K562 (cell line): ENCODE results near the gene ZFP36. TPM values are rescaled to one million over a fixed set of nuclear protein-coding genes. Genes with fewer than 3 reads are reported as not detected.

Experiments
- ATAC-seq: fragments of 200-7000 bp; cut with Tn5 transposase; 3 replicates; pipeline ENCODE4 v1.9.1; 2020; ENCODE audit warnings: moderate library complexity
- BruUV-seq: library from RNA; stranded (reverse); fragments of 400-500 nt; replicated peaks from 2 replicates; lab custom pipeline; 2021; lab: Mats Ljungman, UMichigan
- CTCF ChIA-PET: fragments of 300-600 bp; formaldehyde crosslinking; extraction: SDS; loops from one replicate; lab custom pipeline; 2021; ENCODE audit warnings: low intra/inter-chr PET ratio; lab: Yijun Ruan, JAX
- POLR2A ChIA-PET: fragments of 300-600, 350-650 bp; sonication (Branson Sonifier 250); formaldehyde crosslinking; extraction: SDS; loops from one replicate; lab custom pipeline; 2021; ENCODE audit warnings: antibody characterized with exemption, inconsistent platforms; lab: Yijun Ruan, JAX
- DNase-seq, 4 experiments: peaks; one replicate each; pipeline versions ENCODE4 v3.0.0 to v3.0.0-alpha.2; 2011 to 2018; ENCODE audit warnings: low spot score in 3 of 4, mixed read lengths in 3 of 4; ENCODE audit errors: extremely low read depth in 1 of 4
- FAIRE-seq: peaks from 2 replicates; lab custom pipeline; 2011; peaks lifted over from hg19 to GRCh38; lab: Jason Lieb, UNC
- H2AFZ ChIP-seq: 2 replicates; pipeline ENCODE4 v1.6.0; 2011; ENCODE audit warnings: low read depth, low read length, control low read depth, inconsistent platforms
- H3K27ac ChIP-seq: fragments of 200-600 bp; 3 replicates; pipeline ENCODE4 v1.8.0; 2011; ENCODE audit warnings: low read depth, mild to moderate bottlenecking, control low read depth, inconsistent platforms, low read length, moderate library complexity, mixed read lengths; ENCODE audit errors: extremely low read depth
- H3K27me3 ChIP-seq, 2 experiments: fragments of 300-600 bp in 1 of 2; 2 replicates in 1 of 2; 3 replicates in 1 of 2; pipeline versions ENCODE4 v1.6.0 to v1.8.0; 2011; ENCODE audit warnings: inconsistent platforms in 2 of 2, low read length in 2 of 2, mild to moderate bottlenecking in 1 of 2, mixed read lengths in 1 of 2, moderate library complexity in 1 of 2; ENCODE audit not compliant: control insufficient read depth in 2 of 2, insufficient read depth in 2 of 2
- H3K36me3 ChIP-seq: fragments of 300-600 bp; 3 replicates; pipeline ENCODE4 v1.8.0; 2011; ENCODE audit warnings: mild to moderate bottlenecking, low read length, inconsistent platforms; ENCODE audit not compliant: control insufficient read depth, insufficient read depth
- H3K4me1 ChIP-seq, 2 experiments: fragments of 200-600 bp in 1 of 2; replicated peaks in 1 of 2; 2 replicates in 1 of 2; 3 replicates in 1 of 2; pipeline versions ENCODE4 v1.5.1 to v1.8.0; 2011; ENCODE audit warnings: inconsistent platforms in 2 of 2, low read length in 2 of 2, mild to moderate bottlenecking in 1 of 2, mixed read lengths in 1 of 2, moderate library complexity in 1 of 2; ENCODE audit not compliant: control insufficient read depth in 2 of 2, insufficient read depth in 2 of 2
- H3K4me2 ChIP-seq: 2 replicates; pipeline ENCODE4 v1.6.1; 2011; ENCODE audit warnings: low read length, control low read depth, inconsistent platforms, mixed read lengths; ENCODE audit not compliant: insufficient read depth
- H3K4me3 ChIP-seq: fragments of 200-600 bp; sonication (generic), shearing (Covaris generic); 2 replicates; pipeline ENCODE4 v1.5.1; 2016; ENCODE audit warnings: control low read depth, inconsistent platforms
- H3K79me2 ChIP-seq: fragments of 200-600 bp; 3 replicates; pipeline ENCODE4 v1.8.0; 2011; ENCODE audit warnings: low read length, inconsistent platforms; ENCODE audit not compliant: control insufficient read depth, insufficient read depth
- H3K9ac ChIP-seq, 2 experiments: 2 replicates each; pipeline versions ENCODE4 v1.6.0 to v1.6.1; 2011; ENCODE audit warnings: low read depth in 2 of 2, low read length in 2 of 2, control low read depth in 1 of 2, inconsistent platforms in 1 of 2, mild to moderate bottlenecking in 1 of 2, mixed read lengths in 1 of 2; ENCODE audit not compliant: insufficient read depth in 1 of 2
- H3K9me1 ChIP-seq: one replicate; pipeline ENCODE4 v1.6.0; 2011; ENCODE audit warnings: inconsistent platforms, mild to moderate bottlenecking, low read length, moderate library complexity; ENCODE audit not compliant: control insufficient read depth, insufficient read depth
- H3K9me3 ChIP-seq: replicated peaks from 2 replicates; pipeline ENCODE4 v1.5.1; 2011; ENCODE audit warnings: low read depth, low read length, inconsistent platforms; ENCODE audit not compliant: control insufficient read depth, insufficient read depth
- H4K20me1 ChIP-seq: replicated peaks from 2 replicates; pipeline ENCODE4 v1.6.1; 2011; ENCODE audit warnings: low read length, inconsistent platforms, mixed read lengths; ENCODE audit not compliant: control insufficient read depth, insufficient read depth
- CREB1 ChIP-seq, 2 experiments: sonication (generic) in 1 of 2; formaldehyde crosslinking in 1 of 2; IDR thresholded peaks; 2 replicates each; pipeline versions ENCODE4 v1.6.1 to v1.8.0; 2012 to 2022; ENCODE audit warnings: inconsistent platforms in 1 of 2, mild to moderate bottlenecking in 1 of 2, missing genetic modification reagents in 1 of 2, moderate library complexity in 1 of 2
- EGR1 ChIP-seq: fragments of 450-650 bp; conservative IDR thresholded peaks from 2 replicates; pipeline ENCODE4 v1.6.1; 2017; ENCODE audit warnings: mild to moderate bottlenecking
- ETV5 ChIP-seq: sonication (generic); formaldehyde crosslinking; IDR thresholded peaks from 2 replicates; pipeline ENCODE4 v1.4.0; 2020; ENCODE audit warnings: low read depth, mild to moderate bottlenecking, missing genetic modification reagents
- HMGN3 ChIP-seq: IDR thresholded peaks from 2 replicates; pipeline ENCODE4 v1.6.1; 2011; ENCODE audit warnings: borderline replicate concordance, low read depth, mild to moderate bottlenecking, mixed read lengths, low read length; ENCODE audit not compliant: insufficient read length; ENCODE audit errors: extremely low read depth
- HNRNPUL1 ChIP-seq: fragments of 200-400 bp; formaldehyde crosslinking; IDR thresholded peaks from 2 replicates; pipeline ENCODE4 v1.6.1; 2017; ENCODE audit warnings: low read length
- KLF10 ChIP-seq: fragments of 250-450 bp; sonication (Bioruptor Pico); IDR thresholded peaks from 2 replicates; pipeline ENCODE4 v1.6.1; 2021; ENCODE audit warnings: matching md5 sums
- LEF1 ChIP-seq: fragments of 450-650 bp; IDR thresholded peaks from 2 replicates; pipeline ENCODE4 v1.6.1; 2016; ENCODE audit warnings: mild to moderate bottlenecking
- MAZ ChIP-seq, 2 experiments: fragments of 450-650 bp in 1 of 2; sonication (generic) in 1 of 2; formaldehyde crosslinking; IDR thresholded peaks in 1 of 2; conservative IDR thresholded peaks in 1 of 2; 2 replicates each; pipeline versions ENCODE4 v1.4.0 to v1.5.0; 2020; ENCODE audit warnings: mild to moderate bottlenecking in 1 of 2, missing genetic modification reagents in 1 of 2
- PML ChIP-seq: IDR thresholded peaks from 2 replicates; pipeline ENCODE4 v1.6.1; 2012; ENCODE audit warnings: low read length, inconsistent platforms
- RBFOX2 ChIP-seq: fragments of 200-400 bp; formaldehyde crosslinking; IDR thresholded peaks from 2 replicates; pipeline ENCODE4 v1.6.1; 2017; ENCODE audit warnings: low read depth, mild to moderate bottlenecking, low read length, moderate library complexity
- SAFB ChIP-seq: fragments of 200-400 bp; formaldehyde crosslinking; IDR thresholded peaks from 2 replicates; pipeline ENCODE4 v1.6.1; 2017; ENCODE audit warnings: low read depth, low read length, borderline replicate concordance
- SIN3A ChIP-seq, 2 experiments: fragments of 150-350 bp in 1 of 2; IDR thresholded peaks; 2 replicates each; pipeline ENCODE4 v1.6.1; 2011 to 2016; ENCODE audit warnings: borderline replicate concordance in 2 of 2, low read depth in 2 of 2, low read length in 2 of 2, mild to moderate bottlenecking in 2 of 2, moderate library complexity in 2 of 2; ENCODE audit not compliant: control insufficient read depth in 1 of 2
- TAF9B ChIP-seq: fragments of 450-650 bp; IDR thresholded peaks from 2 replicates; pipeline ENCODE4 v1.6.1; 2018; ENCODE audit warnings: mild to moderate bottlenecking; ENCODE audit not compliant: partially characterized antibody
- ZSCAN32 ChIP-seq: fragments of 450-650 bp; formaldehyde crosslinking; IDR thresholded peaks from 2 replicates; pipeline ENCODE4 v1.4.0; 2020; ENCODE audit warnings: mild to moderate bottlenecking, moderate library complexity
- WGBS: fragments of 100-300 bp; shearing (Covaris generic); methylation state at CpG from one replicate; pipeline ENCODE4 v1.1.6; 2016; ENCODE audit warnings: low coverage, mixed read lengths; ENCODE audit not compliant: insufficient coverage; ENCODE audit errors: missing lambda C conversion rate; 5-methylcytosine and 5-hydroxymethylcytosine counted together
- in situ Hi-C: fragments of 300-500 bp; cut with MboI; formaldehyde crosslinking; loops from 4 replicates; pipeline ENCODE4 v1.15.0; 2018; ENCODE audit warnings: inconsistent platforms, mixed read lengths
- intact Hi-C: fragments of 100-400 bp; cut with micrococcal nuclease; formaldehyde crosslinking; loops from 2 replicates; pipeline ENCODE4 v1.14.2; 2022
- polyA plus RNA-seq, 8 experiments: library from polyadenylated mRNA; depleted of rRNA in 4 of 8; stranded (reverse) in 5 of 8; unstranded in 3 of 8; fragments of >200 nt; fragmentation: Nextera tagmentation in 2 of 8; fragmentation: Illumina TruSeq in 1 of 8; extraction: Ambion mirVana in 2 of 8; extraction: Trizol in 1 of 8; gene quantifications; 2 replicates each; pipeline versions ENCODE4 v1.2.1 to v1.2.3, GENCODE V29; 2011 to 2014; ENCODE audit warnings: inconsistent platforms in 1 of 8, missing spikeins in 1 of 8
- total RNA-seq, 7 experiments: library from RNA; depleted of rRNA in 6 of 7; stranded (reverse); fragments of >200 nt in 6 of 7; fragmentation: Illumina TruSeq in 2 of 7; extraction: Trizol in 2 of 7; gene quantifications; 2 replicates each; pipeline versions ENCODE4 v1.2.1 to v1.2.3, GENCODE V29; 2011 to 2021; ENCODE audit warnings: low replicate concordance in 1 of 7
- TF ChIP-seq, protein P1 (sequence below), 3 experiments: fragments of 200-800 bp in 1 of 3; fragments of 250-450 bp in 1 of 3; fragments of 450-650 bp in 1 of 3; sonication (Bioruptor Pico) in 1 of 3; sonication (Bioruptor generic) in 1 of 3; formaldehyde crosslinking in 1 of 3; IDR thresholded peaks; 2 replicates each; pipeline versions ENCODE4 v1.6.1 to v1.8.0; 2016 to 2022; ENCODE audit warnings: mild to moderate bottlenecking in 2 of 3, missing genetic modification characterization in 2 of 3, missing compliant biosample characterization in 1 of 3, moderate library complexity in 1 of 3

ZFP36 gene
- total and polyA plus RNA-seq, 9 of the 15 experiments (the other 6 are each of a cell fraction or from before 2014, with no cell fraction given): 1.0 to 20.1 (median 3.5) TPM

DNA sequence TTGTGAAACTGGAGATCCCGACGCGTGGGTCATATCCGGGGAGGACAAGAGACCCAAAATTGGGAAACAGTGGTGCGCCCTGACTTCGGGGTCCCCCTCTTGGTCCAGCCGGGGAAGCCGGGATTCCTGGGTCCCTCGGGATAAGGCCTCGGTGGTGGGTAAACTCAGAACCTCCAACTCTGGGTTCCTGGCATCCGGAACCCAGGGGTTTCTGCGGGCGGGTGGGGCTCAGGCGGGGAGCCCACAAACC, 688 bp downstream of the ZFP36 start (continued):
- TF ChIP-seq, protein P1, sequence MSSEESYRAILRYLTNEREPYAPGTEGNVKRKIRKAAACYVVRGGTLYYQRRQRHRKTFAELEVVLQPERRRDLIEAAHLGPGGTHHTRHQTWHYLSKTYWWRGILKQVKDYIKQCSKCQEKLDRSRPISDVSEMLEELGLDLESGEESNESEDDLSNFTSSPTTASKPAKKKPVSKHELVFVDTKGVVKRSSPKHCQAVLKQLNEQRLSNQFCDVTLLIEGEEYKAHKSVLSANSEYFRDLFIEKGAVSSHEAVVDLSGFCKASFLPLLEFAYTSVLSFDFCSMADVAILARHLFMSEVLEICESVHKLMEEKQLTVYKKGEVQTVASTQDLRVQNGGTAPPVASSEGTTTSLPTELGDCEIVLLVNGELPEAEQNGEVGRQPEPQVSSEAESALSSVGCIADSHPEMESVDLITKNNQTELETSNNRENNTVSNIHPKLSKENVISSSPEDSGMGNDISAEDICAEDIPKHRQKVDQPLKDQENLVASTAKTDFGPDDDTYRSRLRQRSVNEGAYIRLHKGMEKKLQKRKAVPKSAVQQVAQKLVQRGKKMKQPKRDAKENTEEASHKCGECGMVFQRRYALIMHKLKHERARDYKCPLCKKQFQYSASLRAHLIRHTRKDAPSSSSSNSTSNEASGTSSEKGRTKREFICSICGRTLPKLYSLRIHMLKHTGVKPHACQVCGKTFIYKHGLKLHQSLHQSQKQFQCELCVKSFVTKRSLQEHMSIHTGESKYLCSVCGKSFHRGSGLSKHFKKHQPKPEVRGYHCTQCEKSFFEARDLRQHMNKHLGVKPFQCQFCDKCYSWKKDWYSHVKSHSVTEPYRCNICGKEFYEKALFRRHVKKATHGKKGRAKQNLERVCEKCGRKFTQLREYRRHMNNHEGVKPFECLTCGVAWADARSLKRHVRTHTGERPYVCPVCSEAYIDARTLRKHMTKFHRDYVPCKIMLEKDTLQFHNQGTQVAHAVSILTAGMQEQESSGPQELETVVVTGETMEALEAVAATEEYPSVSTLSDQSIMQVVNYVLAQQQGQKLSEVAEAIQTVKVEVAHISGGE (CRISPR knock-in tag; IDR thresholded peaks at IDR 0.05): peak in 1 of 3 experiments; percentile 16; a peak in 1 of 6 replicates
- TF ChIP-seq ETV5 (0 out of 2 replicates have a peak, but pooled peaks have one; percentile 11), KLF10 (CRISPR knock-in tag) (no peak), TAF9B (no peak)

DNA sequence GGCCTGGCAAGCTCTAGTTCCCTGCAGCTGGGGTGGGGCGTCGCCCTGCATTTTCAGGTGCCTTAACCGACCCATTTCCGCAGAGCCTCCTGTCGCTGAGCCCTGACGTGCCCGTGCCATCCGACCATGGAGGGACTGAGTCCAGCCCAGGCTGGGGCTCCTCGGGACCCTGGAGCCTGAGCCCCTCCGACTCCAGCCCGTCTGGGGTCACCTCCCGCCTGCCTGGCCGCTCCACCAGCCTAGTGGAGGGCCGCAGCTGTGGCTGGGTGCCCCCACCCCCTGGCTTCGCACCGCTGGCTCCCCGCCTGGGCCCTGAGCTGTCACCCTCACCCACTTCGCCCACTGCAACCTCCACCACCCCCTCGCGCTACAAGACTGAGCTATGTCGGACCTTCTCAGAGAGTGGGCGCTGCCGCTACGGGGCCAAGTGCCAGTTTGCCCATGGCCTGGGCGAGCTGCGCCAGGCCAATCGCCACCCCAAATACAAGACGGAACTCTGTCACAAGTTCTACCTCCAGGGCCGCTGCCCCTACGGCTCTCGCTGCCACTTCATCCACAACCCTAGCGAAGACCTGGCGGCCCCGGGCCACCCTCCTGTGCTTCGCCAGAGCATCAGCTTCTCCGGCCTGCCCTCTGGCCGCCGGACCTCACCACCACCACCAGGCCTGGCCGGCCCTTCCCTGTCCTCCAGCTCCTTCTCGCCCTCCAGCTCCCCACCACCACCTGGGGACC, 1.2 kb downstream of the ZFP36 start:
- ChIA-PET CTCF (interaction anchor here (0.8 kb wide), 1 partner anchor 10 kb away, joined by 3 read pairs; no protein-coding TSS in a partner anchor), POLR2A (interaction anchor here (0.7 to 4.0 kb wide), 9 partner anchors 10 to 216 kb away, joined by 3 to 18 read pairs (median 6); partner anchors contain the start of genes MED29, PAF1, RPS16 and SAMD4B)
- Histone ChIP-seq H3K36me3 (peaks cover 13% of the 10 kb centered on the region; the same call in 1 of the 3 replicates), H3K27ac (peak overlapping the region; percentile 94), H3K9me3 (no peaks in the 10 kb centered on the region), H3K4me2 (peak overlapping the region; percentile 85), H3K27me3 (no peaks in the 10 kb centered on the region), H4K20me1 (peaks cover 4% of the 10 kb centered on the region; the same call in 1 of the 2 replicates), H3K79me2 (peaks cover 50% of the 10 kb centered on the region), H3K9me1 (no peaks in the 10 kb centered on the region), H2AFZ (no peak overlapping the region), H3K4me3 (peak overlapping the region; percentile 78), H3K4me1 (peaks cover 55 to 76% of the 10 kb centered on the region in 2 experiments), H3K9ac (peak overlapping the region; percentile 91 to 97)
- DNase-seq: peak in 1 of 4 experiments; percentile 50
- in situ Hi-C loops: no loop called here
- FAIRE-seq: no peak
- intact Hi-C loops: no loop called here
- WGBS: 48% methylated on average over 34 of the region's 40 CpGs
- BruUV-seq: no TSS peak
- ATAC-seq: no peak
- no peak for TF ChIP-seq CREB1 (IDR thresholded peaks at IDR 0.05)
- 0 out of 2 replicates have a peak, but pooled peaks have one; percentile 9 for TF ChIP-seq CREB1 (CRISPR knock-in tag; IDR thresholded peaks at IDR 0.05)
- TF ChIP-seq PML: no peak
- TF ChIP-seq RBFOX2: peak; percentile 89
- no peak for TF ChIP-seq HNRNPUL1
- TF ChIP-seq SAFB: 0 out of 2 replicates have a peak, but pooled peaks have one; percentile 14
- TF ChIP-seq EGR1: peak; percentile 28; the same call in 1 of the 2 replicates
- TF ChIP-seq LEF1: no peak
- TF ChIP-seq ZSCAN32 (CRISPR knock-in tag): 0 out of 2 replicates have a peak, but pooled peaks have one; percentile 9
- peak in 1 of 2 experiments; percentile 12; a peak in 1 of 4 replicates for TF ChIP-seq MAZ (CRISPR knock-in tag; conservative IDR thresholded peaks at IDR 0.05 in 1 of 2, IDR thresholded peaks at IDR 0.05 in 1 of 2)
- TF ChIP-seq HMGN3: peak; percentile 56
- 0 out of 4 replicates have a peak, but pooled peaks of 1 of the 2 experiments have one; percentile 6 for TF ChIP-seq SIN3A (IDR thresholded peaks at IDR 0.05; ENCODE audit: borderline replicate concordance in 2 of 2, control insufficient read depth in 1 of 2, low read depth in 2 of 2, low read length in 2 of 2)
